GM23338 (cell line): ENCODE measurements around the gene ARHGEF11. TPM values are rescaled to one million over a fixed set of nuclear protein-coding genes. Genes with fewer than 3 reads are reported as not detected.

Experiments
- ATAC-seq: fragments of 200-7000 bp; cut with Tn5 transposase; 3 replicates; pipeline ENCODE4 v1.9.1; 2020
- DNase-seq: peaks from one replicate; pipeline ENCODE4 v3.0.0-alpha.2; 2015; ENCODE audit warnings: low spot score
- H2AFZ ChIP-seq: fragments of 200-600 bp; sonication (generic); 2 replicates; pipeline ENCODE4 v1.8.0; 2016; ENCODE audit warnings: antibody characterized with exemption, mild to moderate bottlenecking, moderate library complexity
- H3F3A ChIP-seq: fragments of 200-600 bp; sonication (generic); replicated peaks from 2 replicates; pipeline ENCODE4 v1.8.0; 2017; ENCODE audit warnings: antibody characterized with exemption, mixed run types, low read depth
- H3K27ac ChIP-seq: fragments of 200-600 bp; sonication (generic); 2 replicates; pipeline ENCODE4 v1.6.1; 2016; ENCODE audit warnings: low read depth
- H3K27me3 ChIP-seq: fragments of 200-600 bp; sonication (generic); 2 replicates; pipeline ENCODE4 v1.8.0; 2016; ENCODE audit warnings: mild to moderate bottlenecking, mixed run types, moderate library complexity; ENCODE audit not compliant: insufficient read depth
- H3K36me3 ChIP-seq: fragments of 200-600 bp; sonication (generic); 2 replicates; pipeline ENCODE4 v1.8.0; 2016; ENCODE audit warnings: mild to moderate bottlenecking; ENCODE audit not compliant: insufficient read depth
- H3K4me1 ChIP-seq: fragments of 200-600 bp; sonication (generic); 2 replicates; pipeline ENCODE4 v1.8.0; 2016; ENCODE audit warnings: mild to moderate bottlenecking, moderate library complexity; ENCODE audit not compliant: insufficient read depth
- H3K4me2 ChIP-seq: fragments of 200-600 bp; sonication (generic); 2 replicates; pipeline ENCODE4 v1.7.1; 2017; ENCODE audit warnings: mixed run types
- H3K4me3 ChIP-seq: fragments of 200-600 bp; sonication (generic); 2 replicates; pipeline ENCODE4 v1.6.1; 2016; ENCODE audit warnings: mixed run types
- H3K79me2 ChIP-seq: fragments of 200-600 bp; sonication (generic); replicated peaks from 2 replicates; pipeline ENCODE4 v1.8.0; 2017; ENCODE audit warnings: mild to moderate bottlenecking; ENCODE audit not compliant: insufficient read depth
- H3K9me2 ChIP-seq: fragments of 200-600 bp; sonication (generic); 2 replicates; pipeline ENCODE4 v1.8.0; 2017; ENCODE audit not compliant: insufficient read depth
- H4K20me1 ChIP-seq: fragments of 200-600 bp; sonication (generic); replicated peaks from 2 replicates; pipeline ENCODE4 v1.8.0; 2017; ENCODE audit warnings: mild to moderate bottlenecking; ENCODE audit not compliant: insufficient read depth
- H3K27ac Mint-ChIP-seq: 2 replicates; pipeline ENCODE4 v1.8.0; 2020; ENCODE audit warnings: inconsistent platforms, mild to moderate bottlenecking, moderate library complexity, mixed read lengths
- H3K27me3 Mint-ChIP-seq: 3 replicates; pipeline ENCODE4 v1.8.0; 2022; ENCODE audit warnings: low read depth, mild to moderate bottlenecking, moderate library complexity, mixed read lengths, inconsistent platforms; ENCODE audit not compliant: insufficient read depth, poor library complexity
- H3K36me3 Mint-ChIP-seq: 3 replicates; pipeline ENCODE4 v1.8.0; 2021; ENCODE audit warnings: low read depth, mild to moderate bottlenecking, inconsistent platforms, moderate library complexity, mixed read lengths
- H3K4me1 Mint-ChIP-seq: 3 replicates; pipeline ENCODE4 v1.8.0; 2020; ENCODE audit warnings: mild to moderate bottlenecking, inconsistent platforms, mixed read lengths
- H3K4me3 Mint-ChIP-seq: 3 replicates; pipeline ENCODE4 v1.8.0; 2021; ENCODE audit warnings: moderate library complexity, mild to moderate bottlenecking, inconsistent platforms, mixed read lengths
- H3K9me3 Mint-ChIP-seq: 3 replicates; pipeline ENCODE4 v1.8.0; 2020; ENCODE audit warnings: moderate library complexity, mild to moderate bottlenecking, inconsistent platforms, mixed read lengths
- CREB1 ChIP-seq: fragments of 250-450 bp; sonication (Bioruptor Pico); IDR thresholded peaks from 2 replicates; pipeline ENCODE4 v1.5.0; 2020; ENCODE audit warnings: low read depth, mild to moderate bottlenecking, moderate library complexity
- CTCF ChIP-seq, 2 experiments: fragments of 200-600 bp in 1 of 2; sonication (generic) in 1 of 2; conservative IDR thresholded peaks; 2 replicates each; pipeline versions ENCODE4 v1.5.1 to v1.6.1; 2016 to 2017; ENCODE audit warnings: antibody characterized with exemption in 2 of 2, low read depth in 2 of 2, mild to moderate bottlenecking in 2 of 2, moderate library complexity in 1 of 2
- NANOG ChIP-seq: IDR thresholded peaks from 2 replicates; pipeline ENCODE4 v1.6.1; 2016; ENCODE audit warnings: antibody characterized with exemption, borderline replicate concordance
- POLR2AphosphoS5 ChIP-seq: IDR thresholded peaks from 2 replicates; pipeline ENCODE4 v1.6.1; 2016; ENCODE audit warnings: antibody characterized with exemption, low read depth
- ZNF114 ChIP-seq: fragments of 250-450 bp; sonication (Bioruptor Pico); IDR thresholded peaks from 2 replicates; pipeline ENCODE4 v1.5.0; 2020; ENCODE audit warnings: mild to moderate bottlenecking, moderate library complexity
- ZNF462 ChIP-seq: fragments of 250-450 bp; sonication (Bioruptor Pico); IDR thresholded peaks from 2 replicates; pipeline ENCODE4 v1.5.0; 2020; ENCODE audit warnings: mild to moderate bottlenecking, moderate library complexity
- polyA plus RNA-seq: library from polyadenylated mRNA; unstranded; fragments of >200 nt; fragmentation: Nextera tagmentation; extraction: Ambion mirVana; gene quantifications from 2 replicates; pipeline ENCODE4 v1.2.1, GENCODE V29; 2016
- total RNA-seq: library from RNA; depleted of rRNA; stranded (reverse); fragments of >200 nt; shearing (Covaris generic); gene quantifications from 2 replicates; pipeline ENCODE4 v1.2.3, GENCODE V29; 2014

The ARHGEF11 gene
- total and polyA plus RNA-seq, 2 experiments from 2014 or later, result 12.3 to 33.7 TPM

GRCh38 chr1:156905651-156906050, 139.9 kb downstream of the ARHGEF11 start:
- Histone ChIP-seq H4K20me1 (no peaks in the 10 kb centered on the region), H3K4me1 (peaks cover 3% of the 10 kb centered on the region; the same call in 1 of the 2 replicates), H3K79me2 (no peaks in the 10 kb centered on the region), H3F3A (no peaks in the 10 kb centered on the region; the same call in 1 of the 2 replicates), H3K27me3 (peaks cover 2% of the 10 kb centered on the region; the same call in 1 of the 2 replicates), H3K4me3 (no peak overlapping the region), H2AFZ (no peak overlapping the region), H3K9me2 (no peaks in the 10 kb centered on the region), H3K36me3 (no peaks in the 10 kb centered on the region), H3K27ac (no peak overlapping the region), H3K4me2 (no peak overlapping the region)
- Mint-ChIP-seq H3K36me3 (no peaks in the 10 kb centered on the region), H3K4me3 (no peak overlapping the region), H3K9me3 (no peaks in the 10 kb centered on the region), H3K27ac (no peak overlapping the region), H3K4me1 (peaks cover 12% of the 10 kb centered on the region), H3K27me3 (peaks cover 26% of the 10 kb centered on the region)
- TF ChIP-seq NANOG (no peak), POLR2AphosphoS5 (no peak), ZNF114 (no peak), CREB1 (CRISPR knock-in tag) (no peak), ZNF462 (CRISPR knock-in tag) (no peak), CTCF (conservative IDR thresholded peaks at IDR 0.05; ENCODE audit: low read depth in 2 of 2) (no peak)
- DNase-seq (no peak), ATAC-seq (no peak)
